ENCODE data around the gene LYPLA2.
A peak's percentile ranks its signal among the peaks of the same experiment; 100 is the strongest.

The LYPLA2 gene

GRCh38 chr1:23790696-23791515 lies at the start of gene LYPLA2:
LYPLA2 (plus strand) TSS chr1:23791145; CDS start chr1:23792683, 1,538 bp downstream.
- DNase-seq: peak; percentile 78

- DNase-seq: no peak
These were observed 49.3 kb upstream of the LYPLA2 start for GRCh38 chr1:23741609-23742008.

DNA sequence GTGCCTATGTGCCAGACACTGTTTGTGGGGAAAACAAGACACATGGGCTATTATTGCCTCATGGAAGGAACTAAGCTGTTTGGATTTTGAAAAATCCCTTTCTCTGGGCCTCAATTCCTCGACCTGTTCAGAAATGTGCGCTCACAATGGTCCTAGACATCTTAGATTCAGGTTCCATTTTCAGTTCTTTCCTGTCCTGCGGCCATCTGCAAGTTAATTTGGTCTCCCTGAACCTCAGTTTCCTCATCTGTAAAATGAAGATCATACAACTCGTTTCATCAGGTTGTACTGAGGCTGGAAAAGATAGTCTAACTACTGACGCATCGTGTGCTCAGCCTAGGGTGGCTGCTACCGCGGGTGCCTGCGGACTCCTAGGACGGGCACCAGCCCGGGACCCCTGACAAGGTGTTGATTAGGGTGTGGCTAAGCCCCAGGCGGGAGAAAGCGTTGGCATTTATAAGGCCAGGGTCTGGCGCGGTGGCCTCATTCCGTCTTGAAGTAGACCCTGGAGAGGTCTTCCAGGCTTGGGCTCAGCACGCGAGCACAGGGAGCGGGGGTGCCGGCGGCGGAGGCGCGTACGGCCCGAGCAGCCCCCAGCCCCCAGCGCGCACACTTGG lies 48.2 kb upstream of the LYPLA2 start:
- DNase-seq: peak in 1 of 2 experiments; percentile 22

DNA sequence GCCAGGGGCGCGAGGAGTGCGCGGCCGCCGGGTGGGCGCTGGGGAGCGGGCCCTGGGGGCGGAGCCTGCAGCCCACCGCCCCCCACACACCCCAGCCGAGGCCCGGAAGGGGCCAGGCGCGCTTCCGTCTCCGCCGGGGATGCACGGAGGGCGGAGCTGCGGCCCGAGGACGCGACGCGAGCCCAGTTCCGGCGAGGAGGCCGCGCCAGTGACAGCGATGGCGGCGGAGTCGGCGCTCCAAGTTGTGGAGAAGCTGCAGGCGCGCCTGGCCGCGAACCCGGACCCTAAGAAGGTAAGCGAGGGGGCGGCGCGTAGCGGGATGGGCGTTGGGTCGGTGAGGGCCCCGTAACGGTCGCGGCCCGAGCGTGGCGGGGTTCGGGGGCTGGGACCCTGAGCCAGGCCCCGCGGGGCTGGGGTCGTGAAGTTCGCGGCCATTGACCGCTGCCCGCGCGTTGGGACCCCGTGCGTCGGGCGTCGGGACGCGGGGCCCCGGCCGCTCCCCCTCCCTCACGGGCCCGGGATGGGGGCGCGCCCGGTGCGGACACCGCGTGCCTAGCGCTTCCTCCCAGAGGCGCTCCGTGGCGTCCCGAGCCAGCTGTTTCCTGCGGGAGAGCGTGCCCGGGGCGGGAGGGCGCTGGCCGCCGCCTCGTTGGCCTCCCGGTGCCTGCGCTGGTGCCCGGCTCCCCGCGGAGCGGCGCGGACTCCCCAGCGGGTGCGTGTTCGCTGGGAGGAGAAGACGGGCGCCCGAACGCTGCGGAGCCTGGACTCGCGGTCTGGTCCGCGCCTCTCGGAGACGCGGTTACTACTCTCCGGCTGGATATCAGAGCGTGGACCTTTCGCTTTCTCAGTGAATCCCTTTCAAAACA lies 47.4 kb upstream of the LYPLA2 start, which contains the start of gene ELOA:
ELOA (plus strand) TSS at position 185 of the 866 bp plus-strand sequence; CDS start at position 218, 33 bp downstream.
- DNase-seq: peak; percentile 63 to 67

GRCh38 chr1:23745515-23745914 lies 45.4 kb upstream of the LYPLA2 start:
- DNase-seq: no peak

- no peak for DNase-seq
These were observed 42.9 kb upstream of the LYPLA2 start for GRCh38 chr1:23748016-23748415.

- DNase-seq: peak in 1 of 2 experiments; percentile 15
These were observed 39.7 kb upstream of the LYPLA2 start for GRCh38 chr1:23751050-23751814.

DNA sequence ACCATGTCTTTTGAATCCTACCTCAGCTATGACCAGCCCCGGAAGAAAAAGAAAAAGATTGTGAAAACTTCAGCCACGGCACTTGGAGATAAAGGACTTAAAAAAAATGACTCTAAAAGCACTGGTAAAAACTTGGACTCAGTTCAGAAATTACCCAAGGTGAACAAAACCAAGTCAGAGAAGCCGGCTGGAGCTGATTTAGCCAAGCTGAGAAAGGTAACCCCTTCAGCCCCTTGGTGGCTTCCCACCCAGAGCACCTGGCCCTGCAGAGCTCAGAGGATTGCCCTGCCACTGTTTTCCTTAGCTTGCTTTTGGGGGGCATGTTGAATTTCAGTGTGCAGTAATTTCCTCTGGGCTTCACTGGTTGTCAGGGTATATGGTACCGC lies 39.1 kb upstream of the LYPLA2 start:
- no peak for DNase-seq

DNA sequence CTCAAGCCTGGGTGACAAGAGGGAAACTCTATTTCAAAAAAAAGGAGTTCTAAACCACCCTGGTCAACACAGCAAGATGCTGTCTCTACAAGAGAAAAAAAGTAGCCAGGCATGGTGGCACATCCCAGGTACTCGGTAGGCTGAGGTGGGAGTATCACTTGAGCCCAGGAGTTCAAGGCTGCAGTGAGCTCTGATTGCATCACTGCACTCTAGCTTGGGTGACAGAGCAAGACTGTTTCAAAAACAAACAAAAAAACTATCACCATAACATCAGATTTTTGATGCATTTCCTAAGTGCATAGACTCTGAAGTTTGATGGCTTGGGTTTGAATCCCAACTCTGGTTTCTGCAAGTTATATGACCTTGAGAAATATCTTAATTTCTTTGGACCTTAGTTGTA lies 38.0 kb upstream of the LYPLA2 start:
- DNase-seq: no peak

- no peak for DNase-seq
These were observed 34.3 kb upstream of the LYPLA2 start for GRCh38 chr1:23756676-23757075.

- no peak for DNase-seq
These were observed 33.1 kb upstream of the LYPLA2 start for GRCh38 chr1:23757812-23758211.

DNA sequence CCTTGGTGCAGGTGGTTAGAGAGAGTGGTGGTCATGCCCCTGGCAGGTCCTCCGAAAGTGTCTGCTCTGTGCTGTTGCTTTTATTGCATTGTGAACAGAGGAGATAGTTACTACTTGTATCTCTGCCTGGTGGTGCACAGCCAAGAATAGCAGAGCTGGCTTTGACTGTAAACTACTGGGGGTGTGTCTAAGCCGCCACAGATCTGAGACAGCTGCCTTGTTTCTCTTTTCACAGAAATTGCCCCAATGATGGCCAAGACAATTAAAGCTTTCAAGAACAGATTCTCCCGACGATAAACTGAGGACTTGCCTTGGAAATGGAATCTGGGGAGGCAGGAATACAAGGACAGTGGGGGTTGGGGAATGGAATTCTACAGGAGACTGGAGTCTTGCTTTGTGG lies 31.7 kb upstream of the LYPLA2 start:
- DNase-seq: no peak

GRCh38 chr1:23763041-23763577 lies 27.8 kb upstream of the LYPLA2 start:
- DNase-seq: no peak

DNA sequence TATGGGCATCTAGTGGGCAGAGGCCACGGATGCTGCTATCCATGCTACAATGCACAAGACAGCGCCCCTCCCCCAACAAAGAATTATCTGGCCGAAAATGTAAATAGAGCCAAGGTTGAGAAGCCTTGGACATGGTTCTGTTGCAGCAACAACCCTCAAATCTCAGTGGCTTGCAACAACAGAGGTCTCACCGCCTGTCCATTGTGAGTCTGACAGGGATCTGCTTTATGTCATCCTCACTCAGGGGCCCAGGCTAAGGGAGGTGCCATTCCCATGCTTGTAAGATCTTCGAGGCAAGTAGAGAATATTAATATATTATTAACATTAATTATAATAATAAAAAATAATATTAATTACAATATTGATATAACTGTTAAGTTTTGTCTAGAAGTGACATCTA lies 22.2 kb upstream of the LYPLA2 start:
- no peak for DNase-seq

- peak; percentile 85 to 87 for DNase-seq
These were observed 18.7 kb upstream of the LYPLA2 start for GRCh38 chr1:23772049-23772853.

GRCh38 chr1:23772854-23773242 lies 18.1 kb upstream of the LYPLA2 start:
- no peak for DNase-seq

- DNase-seq: no peak
These were observed 16.6 kb upstream of the LYPLA2 start for GRCh38 chr1:23774174-23774880.

DNA sequence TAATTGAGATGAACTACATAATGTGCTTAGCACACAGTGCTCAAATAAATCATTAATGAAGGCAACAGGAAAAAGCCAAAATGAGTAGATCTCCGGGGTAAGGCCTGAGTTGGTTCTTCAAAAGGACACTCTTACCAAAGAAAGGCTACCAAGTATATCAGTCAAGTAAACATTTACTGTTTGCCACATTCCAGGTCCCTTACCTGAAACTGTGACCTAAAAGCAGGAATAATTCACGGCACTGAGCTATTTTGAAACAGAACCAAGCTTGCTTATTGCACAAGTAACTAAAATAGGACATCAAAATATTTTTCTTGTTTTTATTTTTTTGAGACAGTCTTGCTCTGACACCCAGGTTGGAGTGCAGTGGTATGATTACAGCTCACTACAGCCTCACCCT lies 14.7 kb upstream of the LYPLA2 start:
- no peak for DNase-seq

DNA sequence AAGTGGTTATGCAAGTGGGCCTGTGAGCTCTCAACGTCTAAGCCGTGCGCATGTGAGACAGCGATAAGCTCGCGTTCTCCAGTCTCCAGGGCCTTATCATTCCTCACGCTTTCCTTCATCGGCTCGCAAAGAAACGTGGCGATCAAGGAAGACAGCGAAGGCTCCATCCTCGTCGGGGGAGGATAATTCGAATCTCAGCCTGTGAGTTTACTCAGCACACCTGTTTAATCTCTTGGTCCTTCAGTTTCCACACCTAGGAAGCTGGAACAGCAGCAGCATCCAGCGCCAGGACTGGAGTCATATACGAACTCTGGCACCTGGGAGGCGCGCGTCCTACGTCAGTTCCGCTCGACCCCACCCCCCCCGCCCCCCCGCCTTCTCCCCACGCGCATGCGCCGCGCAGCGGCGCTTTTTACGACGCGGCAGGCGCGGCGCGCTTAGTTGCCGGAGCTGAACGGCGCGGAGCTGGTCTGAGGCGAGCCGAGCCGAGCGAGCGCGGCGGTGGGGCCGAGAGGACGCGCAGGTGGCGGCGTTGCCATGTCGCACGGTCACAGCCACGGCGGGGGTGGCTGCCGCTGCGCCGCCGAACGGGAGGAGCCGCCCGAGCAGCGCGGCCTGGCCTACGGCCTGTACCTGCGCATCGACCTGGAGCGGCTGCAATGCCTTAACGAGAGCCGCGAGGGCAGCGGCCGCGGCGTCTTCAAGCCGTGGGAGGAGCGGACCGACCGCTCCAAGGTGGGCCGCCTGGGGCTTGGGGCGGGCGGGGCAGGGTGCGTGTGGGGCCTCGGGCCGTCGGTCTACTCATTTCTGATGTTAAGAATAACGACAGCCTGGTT lies 12.7 kb upstream of the LYPLA2 start, which contains the start of gene PITHD1:
PITHD1 (plus strand) TSS at position 440 of the 836 bp plus-strand sequence; CDS start at position 538, 98 bp downstream.
- peak; percentile 63 to 69 for DNase-seq

Measured in activated CD4-positive, alpha-beta T cell treated with anti-CD3 and anti-CD28 coated beads, Interleukin-2, amount 50 U/mL, for 4 hours (primary cell).